ENCODE data around the gene CFAP221.

The CFAP221 gene

GRCh38 chr2:119680457-119681202 is 136.4 kb downstream of the CFAP221 start:
- DNase-seq, result no peak

DNA sequence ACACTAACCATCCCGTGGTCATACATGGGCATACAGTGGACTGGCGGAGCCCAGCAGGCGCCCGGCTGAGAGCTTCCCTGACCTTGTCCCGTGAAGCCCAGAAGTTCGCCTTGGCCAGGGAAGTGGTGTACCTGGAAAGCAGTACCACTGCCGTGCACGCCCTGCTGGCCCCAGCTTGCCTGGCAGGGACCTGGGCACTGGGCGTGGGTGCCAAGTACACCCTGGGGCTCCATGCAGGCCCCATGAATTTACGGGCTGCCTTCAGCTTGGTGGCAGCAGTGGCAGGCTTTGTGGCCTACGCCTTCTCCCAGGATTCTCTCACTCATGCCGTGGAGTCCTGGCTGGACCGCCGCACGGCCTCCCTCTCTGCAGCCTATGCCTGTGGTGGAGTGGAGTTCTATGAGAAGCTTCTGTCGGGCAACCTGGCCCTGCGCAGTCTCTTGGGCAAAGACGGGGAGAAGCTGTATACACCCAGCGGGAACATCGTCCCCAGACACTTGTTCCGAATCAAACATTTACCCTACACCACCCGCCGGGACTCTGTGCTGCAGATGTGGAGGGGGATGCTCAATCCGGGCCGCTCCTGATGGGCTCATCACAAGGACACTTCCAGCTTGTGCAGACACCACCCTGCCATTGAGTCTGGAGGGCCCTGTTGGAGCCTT is 137.1 kb downstream of the CFAP221 start:
- no peak for DNase-seq

DNA sequence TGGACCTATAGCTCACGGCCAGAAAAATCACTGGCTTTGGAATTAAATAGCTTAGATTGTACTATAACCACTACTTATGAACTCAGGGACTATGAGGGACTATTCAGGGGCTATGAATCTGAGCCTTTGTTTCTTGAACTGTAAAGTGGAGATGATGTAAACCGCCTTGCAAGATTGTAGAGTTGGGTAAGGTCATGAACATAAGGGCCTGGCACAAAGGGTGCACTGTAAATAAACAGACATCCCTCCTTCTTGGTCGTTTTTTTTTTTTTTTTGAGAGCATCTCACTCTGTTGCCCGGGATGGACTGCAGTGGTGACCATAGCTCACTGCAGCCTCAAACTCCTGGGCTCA is 137.6 kb downstream of the CFAP221 start:
- DNase-seq, result no peak

- DNase-seq, result no peak
Measured at GRCh38 chr2:119682578-119682977, 138.3 kb downstream of the CFAP221 start.

DNA sequence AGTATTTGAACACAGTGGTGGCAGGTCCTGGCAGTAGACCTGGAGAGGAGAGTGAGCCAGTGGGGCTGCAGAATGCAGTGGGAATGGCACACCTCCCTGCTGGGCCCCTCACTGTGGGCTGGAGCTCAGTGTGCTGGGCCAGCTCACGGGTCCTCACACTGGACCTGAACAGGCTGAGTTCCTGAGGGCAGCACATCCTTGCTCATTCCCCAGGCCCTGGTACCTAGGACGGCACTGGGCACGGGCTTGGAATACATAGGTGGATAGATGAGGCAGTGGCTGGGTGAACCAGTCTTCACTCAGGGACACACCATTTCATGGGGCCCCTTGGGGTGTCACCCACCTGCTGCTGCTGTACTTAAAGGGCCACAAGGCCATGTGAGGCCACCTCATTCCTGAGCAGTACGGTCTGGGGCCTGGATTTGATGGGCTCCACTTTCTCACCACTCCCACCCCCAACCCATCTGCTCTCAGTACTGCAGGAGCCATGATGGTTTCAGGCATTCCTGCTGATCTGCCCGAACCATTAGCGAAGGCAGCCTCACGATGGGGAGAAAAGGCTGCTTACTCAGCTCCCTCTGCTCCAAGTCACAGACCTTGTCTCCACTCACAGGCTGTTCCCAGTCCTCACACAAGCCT is 138.9 kb downstream of the CFAP221 start:
- no peak for DNase-seq

DNA sequence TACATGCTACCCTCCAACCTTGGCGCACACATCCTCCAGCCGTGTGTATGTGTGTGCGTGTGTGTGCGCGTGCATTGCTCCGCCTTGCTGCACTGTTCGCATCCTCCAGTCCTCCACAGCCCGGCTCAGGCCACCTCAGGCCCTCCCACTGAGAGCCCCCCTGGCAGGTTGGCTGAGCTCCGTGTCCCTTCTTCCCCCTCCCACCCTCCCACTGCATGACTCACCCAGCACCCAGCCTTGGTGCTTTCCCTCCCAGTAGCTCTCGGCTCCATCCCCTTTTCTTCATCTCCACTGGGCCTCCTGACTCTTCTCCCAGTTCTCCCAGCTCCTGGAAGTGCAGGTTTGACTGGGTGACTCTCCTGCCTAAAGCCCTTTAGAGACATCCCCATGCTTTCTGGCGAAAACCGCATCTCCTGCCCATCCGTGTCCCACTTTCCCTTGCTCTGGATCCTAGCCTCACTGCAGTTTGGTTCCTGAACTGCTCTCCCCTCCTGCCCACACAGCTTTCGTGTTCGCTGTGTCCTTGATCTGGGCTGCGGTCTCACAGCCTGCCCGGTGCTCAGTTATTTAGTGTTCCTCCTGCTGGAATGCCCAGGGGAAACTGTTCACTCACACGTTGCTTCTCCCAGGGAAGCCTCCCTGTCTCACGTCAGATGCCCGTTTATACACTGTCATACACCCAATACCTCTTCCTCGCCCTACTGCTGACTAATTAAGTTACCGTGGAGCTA is 139.6 kb downstream of the CFAP221 start:
- peak in 4 of 51 donors; percentile 13 to 64 (median 38) for DNase-seq

GRCh38 chr2:119684518-119684917 is 140.3 kb downstream of the CFAP221 start:
- DNase-seq, result peak in 1 of 51 donors; percentile 31

- no peak for DNase-seq
Measured at GRCh38 chr2:119688616-119689015, 144.4 kb downstream of the CFAP221 start.

DNA sequence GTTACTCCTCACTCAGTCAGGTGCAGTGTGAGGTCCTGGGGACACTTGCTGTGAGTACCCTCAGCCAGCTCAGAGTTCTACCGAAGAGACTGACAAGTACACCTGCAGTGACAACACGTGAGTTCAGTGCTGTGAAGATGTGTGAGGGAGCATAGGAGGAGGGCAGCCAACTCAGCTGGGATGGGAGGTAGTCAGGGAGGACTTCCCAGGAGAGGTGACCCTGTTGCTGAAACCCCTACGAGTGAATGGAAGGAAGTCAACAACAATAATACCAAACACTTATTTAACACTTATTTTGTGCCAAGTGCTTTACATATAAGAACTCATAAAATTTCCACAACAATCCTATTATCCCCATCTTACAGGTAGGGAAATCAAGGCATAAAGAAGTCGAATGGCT is 145.0 kb downstream of the CFAP221 start:
- no peak for DNase-seq

DNA sequence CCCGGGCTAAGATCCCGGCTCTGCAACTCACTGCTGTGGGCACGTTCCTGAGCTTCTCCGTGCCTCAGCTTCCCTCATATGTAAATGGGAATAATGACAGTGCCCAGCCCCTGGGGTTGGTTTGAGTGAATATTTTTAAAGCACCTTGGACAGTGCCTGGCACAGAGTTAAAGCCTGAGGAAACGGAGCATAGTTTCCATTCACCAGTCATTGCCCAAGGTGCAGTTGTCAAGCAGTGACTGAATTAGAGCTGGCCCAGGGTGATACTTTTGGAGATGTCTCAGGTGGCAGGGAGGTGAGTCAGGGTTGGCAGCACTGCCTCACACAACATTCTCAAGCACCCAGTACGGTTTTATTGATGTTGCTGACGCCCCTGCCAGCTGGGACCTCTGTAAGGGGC is 146.9 kb downstream of the CFAP221 start:
- no peak for DNase-seq

DNA sequence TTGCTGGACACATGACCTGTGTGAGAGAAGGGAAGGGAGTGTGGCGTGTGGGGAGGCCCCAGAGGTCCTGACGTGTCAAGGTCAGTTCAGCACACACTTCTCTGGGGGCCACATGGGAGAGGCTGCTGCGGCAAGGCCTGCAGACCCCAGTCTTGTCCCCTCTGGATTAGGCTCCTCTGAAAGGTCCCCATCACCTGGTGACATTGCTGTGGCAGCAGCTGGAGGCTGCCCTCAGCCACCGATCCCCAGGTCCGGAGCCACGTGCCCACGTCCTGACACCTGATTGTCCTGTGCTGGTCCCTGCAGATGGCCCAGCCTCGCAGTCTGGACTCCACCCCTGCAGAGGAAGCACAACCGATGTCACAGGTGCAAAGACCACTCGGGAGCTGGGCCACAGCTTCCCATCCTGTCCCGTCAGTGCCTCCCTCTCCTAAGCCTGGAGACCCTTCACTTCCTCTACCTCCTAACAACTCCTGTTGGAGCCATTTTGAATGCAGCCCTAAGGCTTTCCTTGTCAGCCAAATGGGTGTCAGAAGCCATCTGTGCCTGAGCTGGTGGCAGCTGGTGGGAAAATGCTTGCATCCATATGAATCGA is 147.5 kb downstream of the CFAP221 start:
- no peak for DNase-seq

- no peak for DNase-seq
Measured at GRCh38 chr2:119692310-119692709, 148.1 kb downstream of the CFAP221 start.

GRCh38 chr2:119692954-119693353 is 148.7 kb downstream of the CFAP221 start:
- DNase-seq, result no peak

DNA sequence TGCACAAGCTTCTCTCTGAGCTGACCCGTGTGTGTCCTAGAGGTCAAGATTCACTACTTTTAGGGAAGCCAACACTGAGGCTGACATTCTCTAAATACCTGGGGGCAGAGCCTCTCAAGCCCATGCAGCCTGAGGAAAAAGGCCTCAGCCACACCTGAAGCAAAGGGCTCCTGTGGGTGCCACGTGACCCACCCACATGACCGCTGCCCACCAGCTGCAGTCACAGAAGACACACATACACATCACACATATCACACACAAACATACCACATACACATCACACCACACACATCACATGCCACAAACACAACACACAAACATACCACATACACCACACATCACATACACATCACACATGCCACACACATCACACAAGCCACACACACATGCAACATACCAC is 149.3 kb downstream of the CFAP221 start:
- no peak for DNase-seq

GRCh38 chr2:119693967-119694366 is 149.7 kb downstream of the CFAP221 start:
- no peak for DNase-seq

GRCh38 chr2:119694470-119694844 is 150.2 kb downstream of the CFAP221 start:
- no peak for DNase-seq

GRCh38 chr2:119694845-119695521 is 150.7 kb downstream of the CFAP221 start:
- peak in 5 of 51 donors; percentile 15 to 83 (median 36) for DNase-seq

DNA sequence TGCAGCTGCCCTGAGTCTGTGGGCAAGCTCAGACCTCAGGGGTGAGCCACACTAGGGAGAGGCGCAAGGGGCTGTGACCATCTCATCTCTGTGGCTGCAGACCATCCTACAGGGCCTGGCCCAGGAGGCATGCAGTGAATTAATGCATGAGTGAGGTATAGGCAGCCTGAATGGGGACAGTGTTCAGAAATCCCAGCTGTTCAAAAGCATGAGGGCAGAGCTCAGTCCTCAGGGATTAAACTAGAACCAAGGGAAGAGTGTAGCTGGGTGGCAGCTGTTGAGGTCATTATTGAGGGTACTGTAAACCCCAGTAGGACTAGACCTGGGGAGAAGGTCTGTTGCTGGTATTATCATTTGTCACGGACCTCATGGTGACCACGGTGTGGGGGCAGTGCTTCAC is 151.8 kb downstream of the CFAP221 start:
- no peak for DNase-seq

- no peak for DNase-seq
Measured at GRCh38 chr2:119696494-119697030, 152.3 kb downstream of the CFAP221 start.

GRCh38 chr2:119697290-119698020 is 153.2 kb downstream of the CFAP221 start:
- no peak for DNase-seq
